ENCODE data around the gene URAD.

The URAD gene

GRCh38 chr13:27979765-27980279 lies 8.7 kb downstream of the URAD start:
- H3K4me3 ChIP-seq (ENCODE audit: low read depth, low read length), result no peak overlapping the region

DNA sequence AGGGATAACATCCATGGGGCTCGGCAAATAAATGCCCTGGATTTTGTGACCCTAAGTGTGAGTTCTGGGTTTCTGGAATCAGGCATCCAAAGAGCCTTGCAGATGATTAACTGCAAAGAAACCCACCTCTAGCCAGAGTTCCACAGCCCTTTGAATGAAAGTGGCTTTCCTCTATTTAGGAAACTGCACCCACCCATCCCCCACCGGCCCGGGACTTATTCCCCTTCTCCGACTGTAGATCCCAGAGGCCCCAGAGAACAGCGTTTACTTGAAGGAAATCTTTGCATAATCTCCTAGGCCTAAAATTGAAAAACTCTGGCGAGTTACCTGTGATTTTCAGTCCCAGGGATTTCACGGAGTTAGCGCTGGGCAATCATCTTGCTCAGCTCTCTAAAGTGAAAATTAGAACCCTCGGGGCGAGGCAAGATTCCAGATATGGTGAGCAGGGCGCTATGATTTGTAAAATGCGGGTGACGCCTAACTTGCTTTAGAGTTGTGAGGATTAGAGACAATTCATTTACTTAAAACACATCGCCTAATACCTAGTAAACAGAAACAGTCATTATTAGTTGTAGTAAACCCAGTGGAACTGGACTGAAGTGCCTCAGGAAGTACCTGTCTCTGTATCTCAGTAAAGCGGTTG lies 9.4 kb downstream of the URAD start:
- no peak overlapping the region for H3K4me3 ChIP-seq (ENCODE audit: low read depth, low read length)
- no peak for TF ChIP-seq CTCF (IDR thresholded peaks at IDR 0.05; ENCODE audit: low read depth, low read length)

More at GRCh38 chr13:27979765-27980279, 8.7 kb downstream of the URAD start:
- TF ChIP-seq CTCF (IDR thresholded peaks at IDR 0.05; ENCODE audit: low read depth, low read length), result no peak

DNA sequence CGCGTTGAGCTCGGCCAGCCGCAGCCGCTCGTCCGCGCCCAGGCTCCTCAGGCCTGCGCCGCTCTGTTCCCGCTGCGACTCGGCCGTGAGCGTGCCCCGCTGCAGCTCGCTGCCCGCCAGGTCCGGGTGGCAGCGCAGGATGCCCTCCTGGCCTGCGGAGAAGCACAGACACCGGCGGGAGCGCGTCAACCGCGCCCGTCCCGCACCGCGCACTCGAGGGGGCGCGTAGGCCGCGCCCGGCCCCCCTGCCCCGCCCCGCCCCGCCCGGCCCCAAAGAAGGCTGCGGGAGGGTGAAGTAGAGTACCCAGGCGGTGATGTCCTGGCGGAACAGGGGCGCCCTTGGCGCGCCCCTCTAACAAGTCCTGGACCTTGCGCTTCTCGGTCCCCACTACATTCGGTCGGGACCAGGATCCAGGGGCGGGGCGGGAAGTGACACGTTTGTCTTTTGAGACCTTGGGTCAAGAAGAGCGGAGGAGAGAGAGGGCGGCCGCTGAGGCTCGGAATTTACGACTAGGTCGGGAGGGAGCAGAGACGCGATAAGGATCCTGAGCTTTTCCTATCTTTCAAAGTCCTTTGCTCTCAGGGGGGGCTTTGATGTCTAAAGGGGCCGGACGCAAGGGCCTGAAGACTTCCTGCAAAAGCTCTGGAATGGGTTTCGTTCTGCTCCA lies 10.1 kb downstream of the URAD start:
- no peak overlapping the region for H3K4me3 ChIP-seq (ENCODE audit: low read depth, low read length)
- no peak for TF ChIP-seq CTCF (IDR thresholded peaks at IDR 0.05; ENCODE audit: low read depth, low read length)

DNA sequence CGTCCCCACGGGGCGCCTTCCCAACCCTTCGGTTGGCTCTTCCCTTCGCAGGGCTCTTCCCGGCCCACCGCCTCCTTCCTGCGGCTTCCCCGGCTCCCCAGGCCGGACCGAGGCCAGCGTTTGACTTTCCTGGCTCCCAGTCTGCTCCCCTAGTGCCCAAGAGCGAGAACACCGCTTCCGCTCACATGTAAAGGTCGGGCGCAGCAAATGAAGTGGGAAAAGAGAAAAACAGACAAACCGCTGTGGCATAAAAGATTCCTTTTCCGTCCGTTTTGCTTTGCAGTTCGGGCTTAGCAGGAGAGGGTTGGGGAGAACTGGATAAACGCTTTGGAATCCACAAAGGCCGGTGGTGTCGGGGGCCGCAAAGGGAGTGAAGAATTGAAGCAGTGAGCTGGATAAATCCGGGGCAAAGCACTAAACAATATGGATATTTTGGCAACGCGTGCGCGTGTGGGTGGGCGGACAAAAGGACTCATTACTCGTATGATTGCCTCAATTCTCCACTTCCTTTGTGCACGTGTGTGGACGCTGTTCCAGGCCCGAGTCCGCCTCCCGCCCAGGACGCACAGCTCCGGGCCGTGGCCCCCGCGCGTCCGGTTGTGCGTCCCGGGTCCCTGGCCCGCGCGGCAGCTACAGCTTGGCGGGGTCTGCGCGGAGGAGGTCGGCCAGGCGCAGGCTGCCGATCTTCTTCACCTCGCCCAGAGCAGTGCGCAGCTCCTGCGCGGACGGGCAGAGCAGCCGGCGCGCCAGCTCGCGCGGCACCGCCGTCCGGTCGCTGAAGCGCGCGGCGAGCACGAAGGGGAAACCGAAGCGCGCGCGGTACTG lies 10.8 kb downstream of the URAD start:
- TF ChIP-seq CTCF (IDR thresholded peaks at IDR 0.05; ENCODE audit: low read depth, low read length), result 0 out of 2 replicates have a peak, but pooled peaks have one; percentile 2
- H3K4me3 ChIP-seq (ENCODE audit: low read depth, low read length), result no peak overlapping the region

DNA sequence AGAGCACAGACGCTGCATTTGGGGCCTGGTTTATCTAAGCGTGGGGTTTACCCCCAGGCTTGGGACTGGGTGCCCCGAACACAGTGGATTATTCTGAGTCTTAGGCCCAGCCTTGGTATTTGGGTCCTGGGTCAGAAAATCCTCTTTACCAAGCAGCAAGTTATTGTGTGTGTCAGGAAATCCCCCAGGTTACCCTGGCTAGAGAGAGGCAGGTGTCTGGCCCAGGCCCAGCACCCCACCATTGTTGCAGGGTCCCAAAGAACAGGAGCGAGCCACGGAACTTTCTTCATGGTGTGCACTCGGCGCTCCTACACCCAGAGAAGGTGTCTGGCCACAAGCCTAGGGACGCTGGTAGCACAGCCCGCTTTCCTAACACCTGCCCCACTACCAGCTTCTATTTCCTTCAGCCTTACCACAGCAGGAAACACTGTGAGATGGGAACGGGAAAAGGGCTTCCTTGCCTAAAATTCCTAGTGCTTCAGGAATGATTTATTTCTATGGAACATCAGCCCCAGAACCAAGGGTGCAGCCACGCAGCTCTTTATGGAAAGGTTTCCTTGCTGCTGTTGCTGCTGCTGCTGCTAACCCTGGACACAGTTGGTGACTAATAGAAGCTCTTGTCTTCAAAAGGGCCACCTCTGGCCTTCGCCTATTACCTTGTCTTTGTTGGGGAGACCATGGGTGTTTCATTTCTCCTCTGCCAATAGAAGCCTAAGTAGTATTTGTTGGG lies 12.0 kb downstream of the URAD start:
- no peak for TF ChIP-seq CTCF (IDR thresholded peaks at IDR 0.05; ENCODE audit: low read depth, low read length)
- no peak overlapping the region for H3K4me3 ChIP-seq (ENCODE audit: low read depth, low read length)

DNA sequence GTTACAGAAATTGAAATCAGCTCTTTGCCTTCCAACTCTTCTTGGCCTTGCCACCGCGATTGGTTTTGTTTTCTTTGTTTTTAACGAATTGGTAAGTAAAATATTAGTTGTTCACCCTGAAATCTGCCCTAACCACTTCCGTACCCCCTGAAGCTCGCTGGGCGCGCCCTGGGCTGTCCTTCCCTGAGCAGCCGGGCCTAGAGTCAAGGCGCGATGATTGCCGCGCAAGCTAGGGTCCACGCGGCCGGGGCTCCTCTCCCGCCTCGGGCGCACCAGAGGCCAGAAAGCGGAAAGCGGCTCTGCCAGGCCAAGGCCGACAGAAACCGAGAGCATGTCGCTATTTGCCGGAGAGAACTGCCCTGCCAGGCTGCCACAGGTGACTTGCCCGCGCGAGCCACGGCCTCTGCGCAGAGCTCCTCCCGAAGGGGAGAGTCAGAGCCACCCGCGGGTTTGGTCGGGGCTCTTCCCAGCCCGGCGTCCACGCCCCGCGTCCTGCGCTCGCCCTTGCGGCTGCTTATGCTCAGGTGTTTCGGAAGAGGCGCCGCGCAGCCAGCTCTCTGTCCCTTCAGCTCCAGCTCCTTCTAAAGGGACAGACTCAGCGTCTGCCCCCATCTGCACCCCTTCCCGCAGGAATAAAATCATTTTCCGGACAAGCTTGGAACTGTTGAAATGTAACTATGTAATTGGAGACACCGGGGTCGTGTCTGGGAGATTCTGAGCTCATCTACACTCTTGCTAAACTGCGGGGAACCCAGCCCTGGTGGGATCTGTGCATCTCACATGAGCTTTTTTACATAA lies 12.7 kb downstream of the URAD start:
- no peak for TF ChIP-seq CTCF (IDR thresholded peaks at IDR 0.05; ENCODE audit: low read depth, low read length)
- no peak overlapping the region for H3K4me3 ChIP-seq (ENCODE audit: low read depth, low read length)

Measured in WI38 (cell line).